WTC11 (cell line): Measurements from ENCODE around the gene UBE2M.

Source experiments
- ATF3 ChIP-seq: sonication (generic); formaldehyde crosslinking; conservative IDR thresholded peaks from 2 replicates; pipeline ENCODE4 v1.8.1; 2022; ENCODE audit warnings: mild to moderate bottlenecking, missing genetic modification reagents
- CBFB ChIP-seq: sonication (generic); formaldehyde crosslinking; IDR thresholded peaks from 2 replicates; pipeline ENCODE4 v1.8.1; 2022; ENCODE audit warnings: mild to moderate bottlenecking, low read depth, missing genetic modification reagents
- CTCF ChIP-seq: fragments of 200-600 bp; IDR thresholded peaks from 2 replicates; pipeline ENCODE4 v1.8.0; 2022; ENCODE audit warnings: antibody characterized with exemption
- E2F1 ChIP-seq: sonication (generic); formaldehyde crosslinking; IDR thresholded peaks from 2 replicates; pipeline ENCODE4 v1.8.0; 2022; ENCODE audit warnings: mild to moderate bottlenecking, missing genetic modification reagents
- NFYB ChIP-seq: sonication (generic); formaldehyde crosslinking; conservative IDR thresholded peaks from 2 replicates; pipeline ENCODE4 v1.8.0; 2022; ENCODE audit warnings: low read depth, missing genetic modification reagents
- NR3C1 ChIP-seq: sonication (generic); formaldehyde crosslinking; conservative IDR thresholded peaks from 2 replicates; pipeline ENCODE4 v1.8.1; 2023; ENCODE audit warnings: low read depth, mild to moderate bottlenecking, missing genetic modification reagents
- OVOL2 ChIP-seq: fragments of 250-450 bp; sonication (Bioruptor Pico); IDR thresholded peaks from 2 replicates; pipeline ENCODE4 v1.9.0; 2021; ENCODE audit warnings: mild to moderate bottlenecking, borderline replicate concordance
- PRDM15 ChIP-seq: sonication (generic); formaldehyde crosslinking; IDR thresholded peaks from 2 replicates; pipeline ENCODE4 v1.8.0; 2022; ENCODE audit warnings: missing genetic modification reagents
- RELA ChIP-seq: sonication (generic); formaldehyde crosslinking; IDR thresholded peaks from 2 replicates; pipeline ENCODE4 v1.8.1; 2022; ENCODE audit warnings: missing genetic modification reagents, mild to moderate bottlenecking, borderline replicate concordance
- TP53 ChIP-seq: sonication (generic); formaldehyde crosslinking; IDR thresholded peaks from 2 replicates; pipeline ENCODE4 v1.8.1; 2023; ENCODE audit warnings: mild to moderate bottlenecking, missing genetic modification reagents
- ZNF232 ChIP-seq: sonication (generic); formaldehyde crosslinking; IDR thresholded peaks from 2 replicates; pipeline ENCODE4 v1.8.0; 2022; ENCODE audit warnings: mild to moderate bottlenecking, missing genetic modification reagents
- ZNF512 ChIP-seq: sonication (generic); formaldehyde crosslinking; IDR thresholded peaks from 2 replicates; pipeline ENCODE4 v1.8.1; 2022; ENCODE audit warnings: missing genetic modification reagents, borderline replicate concordance

- TF ChIP-seq CTCF (no peak), OVOL2 (CRISPR knock-in tag) (no peak), TP53 (CRISPR knock-in tag) (no peak), RELA (CRISPR knock-in tag) (no peak), E2F1 (CRISPR knock-in tag) (no peak), PRDM15 (CRISPR knock-in tag) (no peak), ATF3 (CRISPR knock-in tag) (no peak), NR3C1 (no peak), ZNF512 (CRISPR knock-in tag) (no peak), CBFB (CRISPR knock-in tag) (no peak), ZNF232 (CRISPR knock-in tag) (no peak), NFYB (CRISPR knock-in tag) (no peak)
These were observed 48.7 kb downstream of the UBE2M start for GRCh38 chr19:58509731-58510083.
